Tibial nerve (tissue), 4 donors: ENCODE measurements around the gene FBXW8.

Source experiments
- CTCF ChIP-seq, 5 experiments: fragments of 200-600 bp in 3 of 5; fragments of 450-650 bp in 2 of 5; sonication (generic) in 3 of 5; IDR thresholded peaks; one replicate each; pipeline ENCODE4 v1.5.1; 2016 to 2019; ENCODE audit warnings: antibody characterized with exemption in 5 of 5, mild to moderate bottlenecking in 3 of 5, moderate library complexity in 2 of 5
- EP300 ChIP-seq, 2 donors: sonication (generic); formaldehyde crosslinking; IDR thresholded peaks; one replicate each; pipeline ENCODE4 v1.6.1; 2017; ENCODE audit warnings: antibody characterized with exemption in 2 of 2, mild to moderate bottlenecking in 1 of 2
- POLR2A ChIP-seq, 2 donors: fragments of 450-650 bp; IDR thresholded peaks; one replicate each; pipeline ENCODE4 v1.6.1; 2017; ENCODE audit warnings: antibody characterized with exemption in 2 of 2, mild to moderate bottlenecking in 2 of 2, moderate library complexity in 2 of 2

- no peak for TF ChIP-seq CTCF (IDR thresholded peaks at IDR 0.05)
- no peak for TF ChIP-seq POLR2A (IDR thresholded peaks at IDR 0.05)
- no peak for TF ChIP-seq EP300 (IDR thresholded peaks at IDR 0.05)
Observed at GRCh38 chr12:116948298-116948697, 37.5 kb downstream of the FBXW8 start.
